ENCODE measurements around the gene SLC25A13. TPM values are rescaled to one million over a fixed set of nuclear protein-coding genes. Genes with fewer than 3 reads are reported as not detected.

The SLC25A13 gene
- total and polyA plus RNA-seq, 2 experiments from 2014 or later: 32.0 to 37.5 TPM

DNA sequence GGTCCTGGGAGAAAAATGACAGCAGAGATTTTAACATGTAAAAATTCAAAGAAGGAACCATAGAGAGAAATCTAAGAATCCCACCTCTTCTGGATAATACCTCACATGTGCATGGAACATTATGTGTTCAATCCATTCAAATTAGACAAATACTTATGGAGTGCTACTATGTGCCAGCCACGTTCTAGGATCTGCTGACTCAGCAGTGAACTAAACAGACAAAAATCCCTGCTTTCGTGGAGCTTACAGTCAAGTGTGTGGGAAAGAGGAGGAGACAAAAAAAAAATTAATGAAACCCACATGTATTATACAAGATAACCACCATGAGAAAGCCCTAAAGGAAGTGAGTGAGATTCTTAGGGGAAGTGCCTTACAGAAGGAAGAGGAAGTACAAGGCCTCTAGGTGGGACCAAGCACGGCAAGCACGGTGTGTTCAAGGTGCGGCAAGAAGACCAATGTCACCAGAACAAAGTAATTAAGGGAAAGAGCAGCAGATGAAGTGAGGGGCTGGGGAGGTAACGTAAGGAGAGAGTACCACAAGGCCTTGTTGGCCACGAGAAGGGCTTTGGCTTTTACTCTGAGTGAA is 71.0 kb downstream of the SLC25A13 start:
- H3K9me3 ChIP-seq (ENCODE audit: low read depth): no peaks in the 10 kb centered on the region
- no peak overlapping the region for H3K4me3 ChIP-seq
- no peak for TF ChIP-seq CTCF (IDR thresholded peaks at IDR 0.05; ENCODE audit: low read depth, low read length)
- no peaks in the 10 kb centered on the region for H3K4me1 ChIP-seq (ENCODE audit: low read depth)
- H3K27ac ChIP-seq: no peak overlapping the region
- H3K27me3 ChIP-seq: no peaks in the 10 kb centered on the region
- no peak for DNase-seq (ENCODE audit: low read depth in 1 of 2, low spot score in 1 of 2)
- no peaks in the 10 kb centered on the region for H3K36me3 ChIP-seq

DNA sequence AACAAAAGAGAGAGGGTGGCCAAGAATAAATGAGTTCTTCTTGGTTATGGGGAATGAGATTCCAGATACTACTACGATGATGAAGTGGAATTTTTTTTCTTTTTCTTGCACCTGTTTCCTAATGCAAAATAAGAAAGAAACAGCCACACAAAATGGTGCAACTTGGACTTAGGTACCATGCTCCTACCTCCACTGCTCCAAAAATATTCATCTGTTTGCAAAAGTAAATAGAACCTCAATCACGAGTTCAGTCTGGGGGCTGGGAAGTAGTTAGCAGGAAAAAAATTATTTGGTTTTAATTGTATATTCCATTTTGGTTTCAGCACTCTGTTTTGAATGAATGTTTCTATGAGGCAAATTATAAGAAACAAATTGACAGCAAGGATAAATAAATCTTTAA is 73.5 kb downstream of the SLC25A13 start:
- no peak for DNase-seq (ENCODE audit: low read depth in 1 of 2, low spot score in 1 of 2)
- Histone ChIP-seq H3K4me1 (ENCODE audit: low read depth) (no peaks in the 10 kb centered on the region), H3K9me3 (ENCODE audit: low read depth) (no peaks in the 10 kb centered on the region), H3K4me3 (no peak overlapping the region), H3K27ac (no peak overlapping the region), H3K27me3 (no peaks in the 10 kb centered on the region), H3K36me3 (no peaks in the 10 kb centered on the region)
- TF ChIP-seq CTCF (IDR thresholded peaks at IDR 0.05; ENCODE audit: low read depth, low read length): no peak

DNA sequence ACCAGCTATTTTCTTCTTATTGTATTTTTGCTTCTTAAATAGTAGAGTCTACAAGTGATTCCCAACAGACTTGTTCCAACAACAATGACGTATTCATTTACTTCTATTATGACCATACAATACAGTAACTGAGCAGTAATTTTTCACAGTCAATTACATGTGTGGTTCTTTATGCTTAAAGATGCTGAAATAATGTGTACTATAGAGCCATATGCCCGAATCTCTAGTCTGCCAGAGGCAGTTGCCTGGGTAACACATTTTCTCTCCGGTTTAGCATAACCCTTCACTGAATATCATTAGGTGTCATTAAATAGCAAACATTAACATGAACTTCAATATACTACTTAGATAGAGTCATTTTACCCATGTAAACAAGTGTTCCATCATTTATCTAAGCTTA is 75.0 kb downstream of the SLC25A13 start:
- Histone ChIP-seq H3K4me3 (no peak overlapping the region), H3K27ac (no peak overlapping the region)

DNA sequence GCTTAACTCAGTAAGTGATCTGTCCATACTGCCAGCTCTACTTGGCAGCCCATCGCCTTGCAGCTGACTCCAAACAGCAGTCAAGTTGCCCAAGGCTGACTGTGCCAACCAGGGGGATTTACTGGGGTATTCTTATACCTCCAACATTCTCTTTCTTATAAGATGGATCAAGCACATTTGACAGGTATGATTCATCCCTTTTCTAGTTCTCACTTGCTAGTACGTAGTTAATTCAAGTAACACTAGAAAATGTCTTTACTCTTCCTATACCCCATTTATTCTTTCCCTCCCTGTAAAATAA is 77.0 kb downstream of the SLC25A13 start:
- Histone ChIP-seq H3K9me3 (ENCODE audit: low read depth) (no peaks in the 10 kb centered on the region), H3K4me3 (no peak overlapping the region), H3K36me3 (no peaks in the 10 kb centered on the region), H3K4me1 (ENCODE audit: low read depth) (no peaks in the 10 kb centered on the region), H3K27me3 (no peaks in the 10 kb centered on the region), H3K27ac (no peak overlapping the region)
- no peak for TF ChIP-seq CTCF (IDR thresholded peaks at IDR 0.05; ENCODE audit: low read depth, low read length)
- DNase-seq (ENCODE audit: low read depth in 1 of 2, low spot score in 1 of 2): no peak

More for the DNA sequence above, 75.0 kb downstream of the SLC25A13 start:
- Histone ChIP-seq H3K4me1 (ENCODE audit: low read depth) (no peaks in the 10 kb centered on the region), H3K36me3 (no peaks in the 10 kb centered on the region), H3K9me3 (ENCODE audit: low read depth) (no peaks in the 10 kb centered on the region), H3K27me3 (no peaks in the 10 kb centered on the region)
- DNase-seq (ENCODE audit: low read depth in 1 of 2, low spot score in 1 of 2): no peak
- no peak for TF ChIP-seq CTCF (IDR thresholded peaks at IDR 0.05; ENCODE audit: low read depth, low read length)

DNA sequence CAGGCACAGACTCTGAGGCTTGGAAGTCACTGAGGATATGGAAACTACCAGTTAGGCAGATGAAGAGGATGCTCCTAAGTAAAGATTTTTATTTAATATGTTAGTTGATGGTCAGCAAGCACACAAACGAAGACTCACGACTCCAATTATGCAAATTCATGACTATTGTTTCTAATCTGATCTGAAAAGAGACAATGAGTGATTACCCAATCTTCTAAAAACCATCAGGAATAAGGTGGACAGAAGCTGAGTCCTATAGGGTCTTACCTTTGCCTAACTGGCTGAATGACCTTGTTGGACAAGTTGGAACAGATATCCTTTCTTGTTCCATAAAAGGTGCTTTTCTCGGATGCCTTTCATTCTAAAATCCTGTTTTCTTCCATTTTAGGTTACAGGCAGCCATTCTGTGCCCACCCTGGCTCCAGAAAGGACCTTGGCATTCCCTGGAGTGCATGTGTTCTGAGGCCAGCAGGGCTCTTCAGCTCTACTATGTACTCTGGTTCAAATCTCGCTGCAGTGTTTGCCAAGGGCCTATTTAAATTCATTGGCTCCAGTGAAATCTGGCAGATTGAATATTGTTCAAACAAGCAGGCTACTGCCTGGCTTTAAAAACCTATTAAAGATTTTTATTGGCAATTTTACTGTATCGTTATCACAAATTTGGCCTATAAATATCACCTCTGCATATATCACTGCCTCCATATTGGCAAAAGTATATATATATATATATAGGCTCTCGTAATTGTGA is 77.5 kb downstream of the SLC25A13 start:
- DNase-seq (ENCODE audit: low read depth in 1 of 2, low spot score in 1 of 2): no peak
- Histone ChIP-seq H3K4me3 (no peak overlapping the region), H3K27me3 (no peaks in the 10 kb centered on the region), H3K36me3 (no peaks in the 10 kb centered on the region), H3K9me3 (ENCODE audit: low read depth) (no peaks in the 10 kb centered on the region), H3K27ac (no peak overlapping the region), H3K4me1 (ENCODE audit: low read depth) (no peaks in the 10 kb centered on the region)
- no peak for TF ChIP-seq CTCF (IDR thresholded peaks at IDR 0.05; ENCODE audit: low read depth, low read length)

Measured in cardiac muscle cell (in vitro differentiated cells and primary cell).